ENCODE results near the gene CCER1.

Gene CCER1

GRCh38 chr12:90902596-90902995, 52.4 kb downstream of the CCER1 start:
- TF ChIP-seq CTCF (conservative IDR thresholded peaks at IDR 0.05; ENCODE audit: low read depth, low read length), result no peak
- Histone ChIP-seq H3K4me3 (IDR thresholded peaks at IDR 0.05; ENCODE audit: insufficient read depth, low read depth, low read length) (no peak overlapping the region), H3K9ac (no peak overlapping the region), H3K27ac (no peak overlapping the region), H4K20me1 (ENCODE audit: insufficient read depth) (no peaks in the 10 kb centered on the region), H3K4me1 (ENCODE audit: low read depth, poor library complexity, severe bottlenecking) (no peaks in the 10 kb centered on the region), H3K4me2 (no peak overlapping the region), H3K36me3 (ENCODE audit: insufficient read depth) (no peaks in the 10 kb centered on the region), H2AFZ (ENCODE audit: low read depth) (no peak overlapping the region), H3K79me2 (ENCODE audit: insufficient read depth, low read depth) (no peaks in the 10 kb centered on the region), H3K27me3 (ENCODE audit: insufficient read depth, low read depth) (no peaks in the 10 kb centered on the region)

All from KMS-11 (cell line).